ENCODE results near the gene FRAT1. TPM values are rescaled to one million over a fixed set of nuclear protein-coding genes. Genes with fewer than 3 reads are reported as not detected.
A peak's percentile ranks its signal among the peaks of the same experiment; 100 is the strongest.
"Not testable (repeated sequence)": the region's sequence is repeated elsewhere in the genome, so short reads cannot be mapped to it uniquely, and the experiment has no call there.

The FRAT1 gene
- polyA plus RNA-seq, 1 experiment: 1.1 TPM

DNA sequence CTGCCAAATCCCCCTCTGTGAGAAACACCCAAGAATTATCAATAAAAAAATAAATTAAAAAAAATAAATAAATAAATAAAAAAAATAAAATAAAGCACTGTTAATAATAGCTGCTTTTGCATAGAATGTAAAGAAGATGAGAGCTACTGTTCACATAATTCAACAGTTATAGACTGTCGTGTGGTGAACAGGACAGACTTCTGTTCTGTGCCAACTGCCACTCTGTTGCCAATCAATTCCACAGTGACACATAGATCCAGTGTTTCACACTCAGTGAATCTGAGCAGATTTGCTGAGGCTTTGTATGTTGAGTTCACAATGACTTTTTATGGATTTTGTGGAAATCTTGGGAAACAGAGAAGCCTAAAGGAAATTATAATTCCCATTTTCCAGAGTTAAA lies 41.5 kb upstream of the FRAT1 start:
- Histone ChIP-seq H3K27ac (ENCODE audit: low read depth, low read length) (no peak overlapping the region), H3K27me3 (ENCODE audit: control insufficient read depth, insufficient read depth, low read length) (no peaks in the 10 kb centered on the region), H3K4me3 (ENCODE audit: low read depth, low read length) (no peak overlapping the region), H3K9me3 (ENCODE audit: control insufficient read depth, insufficient read depth, low read length) (no peaks in the 10 kb centered on the region)
- DNase-seq (ENCODE audit: low read depth, low spot score): no peak
- TF ChIP-seq, protein P1, sequence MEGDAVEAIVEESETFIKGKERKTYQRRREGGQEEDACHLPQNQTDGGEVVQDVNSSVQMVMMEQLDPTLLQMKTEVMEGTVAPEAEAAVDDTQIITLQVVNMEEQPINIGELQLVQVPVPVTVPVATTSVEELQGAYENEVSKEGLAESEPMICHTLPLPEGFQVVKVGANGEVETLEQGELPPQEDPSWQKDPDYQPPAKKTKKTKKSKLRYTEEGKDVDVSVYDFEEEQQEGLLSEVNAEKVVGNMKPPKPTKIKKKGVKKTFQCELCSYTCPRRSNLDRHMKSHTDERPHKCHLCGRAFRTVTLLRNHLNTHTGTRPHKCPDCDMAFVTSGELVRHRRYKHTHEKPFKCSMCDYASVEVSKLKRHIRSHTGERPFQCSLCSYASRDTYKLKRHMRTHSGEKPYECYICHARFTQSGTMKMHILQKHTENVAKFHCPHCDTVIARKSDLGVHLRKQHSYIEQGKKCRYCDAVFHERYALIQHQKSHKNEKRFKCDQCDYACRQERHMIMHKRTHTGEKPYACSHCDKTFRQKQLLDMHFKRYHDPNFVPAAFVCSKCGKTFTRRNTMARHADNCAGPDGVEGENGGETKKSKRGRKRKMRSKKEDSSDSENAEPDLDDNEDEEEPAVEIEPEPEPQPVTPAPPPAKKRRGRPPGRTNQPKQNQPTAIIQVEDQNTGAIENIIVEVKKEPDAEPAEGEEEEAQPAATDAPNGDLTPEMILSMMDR (IDR thresholded peaks at IDR 0.05; ENCODE audit: low read depth, low read length): no peak
- ChIA-PET CTCF (interaction anchor here (0.8 to 3.1 kb wide), 18 partner anchors 8 to 204 kb away, joined by 3 to 39 read pairs (median 13); partner anchors contain the start of genes ARHGAP19, FRAT1 and FRAT2), POLR2A (no interaction called here)

- POLR2A ChIA-PET: interaction anchor here (1.3 to 1.9 kb wide), 3 partner anchors 14 to 54 kb away, joined by 4 to 9 read pairs (median 8); partner anchors contain the start of genes ARHGAP19 and FRAT1
- TF ChIP-seq, protein P1 (IDR thresholded peaks at IDR 0.05; ENCODE audit: low read depth, low read length): peak; percentile 60
- H3K4me3 ChIP-seq (ENCODE audit: low read depth, low read length): no peak overlapping the region
- DNase-seq (ENCODE audit: low read depth, low spot score): peak; percentile 79
- CTCF ChIA-PET: interaction anchor here (0.5 to 3.1 kb wide), 38 partner anchors 8 to 321 kb away, joined by 3 to 39 read pairs (median 6); partner anchors contain the start of genes ARHGAP19, FRAT1 and FRAT2
- no peaks in the 10 kb centered on the region for H3K27me3 ChIP-seq (ENCODE audit: control insufficient read depth, insufficient read depth, low read length)
- no peak overlapping the region for H3K27ac ChIP-seq (ENCODE audit: low read depth, low read length)
- no peaks in the 10 kb centered on the region for H3K9me3 ChIP-seq (ENCODE audit: control insufficient read depth, insufficient read depth, low read length)
These were observed 40.5 kb upstream of the FRAT1 start for GRCh38 chr10:97278491-97278989.

GRCh38 chr10:97279121-97279815 lies 39.8 kb upstream of the FRAT1 start:
- CTCF ChIA-PET: interaction anchor here (0.6 to 3.1 kb wide), 35 partner anchors 8 to 322 kb away, joined by 3 to 39 read pairs (median 6); partner anchors contain the start of genes ARHGAP19, FRAT1 and FRAT2
- Histone ChIP-seq H3K27me3 (ENCODE audit: control insufficient read depth, insufficient read depth, low read length) (no peaks in the 10 kb centered on the region), H3K4me3 (ENCODE audit: low read depth, low read length) (no peak overlapping the region), H3K27ac (ENCODE audit: low read depth, low read length) (peak overlapping the region; percentile 31), H3K9me3 (ENCODE audit: control insufficient read depth, insufficient read depth, low read length) (no peaks in the 10 kb centered on the region)
- TF ChIP-seq, protein P1 (IDR thresholded peaks at IDR 0.05; ENCODE audit: low read depth, low read length): no peak
- DNase-seq (ENCODE audit: low read depth, low spot score): no peak
- POLR2A ChIA-PET: interaction anchor here (0.5 to 1.9 kb wide), 4 partner anchors 9 to 54 kb away, joined by 4 to 9 read pairs (median 7); partner anchors contain the start of genes ARHGAP19 and FRAT1

DNA sequence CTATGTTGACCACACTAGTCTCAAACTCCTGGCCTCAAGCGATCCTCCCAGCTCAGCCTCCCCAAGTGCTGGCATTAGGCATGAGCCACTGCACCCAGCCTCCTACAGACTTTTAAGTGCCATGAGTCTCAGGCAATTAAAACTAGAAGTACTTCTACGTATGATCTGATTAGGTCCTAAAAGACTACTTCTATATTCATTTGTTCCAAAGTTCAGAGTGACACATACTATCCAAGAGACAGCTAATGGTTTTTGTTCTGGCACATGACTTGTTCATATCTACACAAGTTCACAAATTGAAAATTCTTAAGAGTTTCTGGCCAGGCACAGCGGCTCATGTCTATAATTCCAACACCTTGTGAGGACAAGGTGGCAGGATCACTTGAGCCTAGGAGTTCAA lies 38.3 kb upstream of the FRAT1 start:
- TF ChIP-seq, protein P1 (IDR thresholded peaks at IDR 0.05; ENCODE audit: low read depth, low read length): no peak
- CTCF ChIA-PET: no interaction called here
- Histone ChIP-seq H3K27ac (ENCODE audit: low read depth, low read length) (no peak overlapping the region), H3K27me3 (ENCODE audit: control insufficient read depth, insufficient read depth, low read length) (no peaks in the 10 kb centered on the region), H3K9me3 (ENCODE audit: control insufficient read depth, insufficient read depth, low read length) (no peaks in the 10 kb centered on the region), H3K4me3 (ENCODE audit: low read depth, low read length) (no peak overlapping the region)
- POLR2A ChIA-PET: interaction anchor here (0.7 kb wide), 1 partner anchor 60 kb away, joined by 3 read pairs; no protein-coding TSS in a partner anchor
- DNase-seq (ENCODE audit: low read depth, low spot score): no peak

DNA sequence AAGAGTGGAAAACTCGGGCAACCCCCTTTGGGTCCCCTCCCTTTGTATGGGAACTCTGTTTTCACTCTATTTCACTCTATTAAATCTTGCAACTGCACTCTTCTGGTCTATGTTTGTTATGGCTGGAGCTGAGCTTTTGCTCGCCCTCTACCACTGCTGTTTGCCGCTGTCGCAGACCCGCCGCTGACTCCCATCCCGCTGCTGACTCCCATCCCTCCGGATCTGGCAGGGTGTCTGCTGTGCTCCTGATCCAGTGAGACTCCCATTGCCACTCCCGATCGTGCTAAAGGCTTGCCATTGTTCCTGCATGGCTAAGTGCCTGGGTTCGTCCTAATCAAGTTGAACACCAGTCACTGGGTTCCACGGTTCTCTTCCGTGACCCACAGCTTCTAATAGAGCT lies 29.0 kb upstream of the FRAT1 start:
- H3K9me3 ChIP-seq (ENCODE audit: control insufficient read depth, insufficient read depth, low read length); H3K4me3 ChIP-seq (ENCODE audit: low read depth, low read length); H3K27ac ChIP-seq (ENCODE audit: low read depth, low read length); POLR2A ChIA-PET; H3K27me3 ChIP-seq (ENCODE audit: control insufficient read depth, insufficient read depth, low read length); DNase-seq (ENCODE audit: low read depth, low spot score): not testable (repeated sequence)
- CTCF ChIA-PET: interaction anchor here (5.2 kb wide), 1 partner anchor 11 kb away, joined by 39 read pairs; no protein-coding TSS in a partner anchor

DNA sequence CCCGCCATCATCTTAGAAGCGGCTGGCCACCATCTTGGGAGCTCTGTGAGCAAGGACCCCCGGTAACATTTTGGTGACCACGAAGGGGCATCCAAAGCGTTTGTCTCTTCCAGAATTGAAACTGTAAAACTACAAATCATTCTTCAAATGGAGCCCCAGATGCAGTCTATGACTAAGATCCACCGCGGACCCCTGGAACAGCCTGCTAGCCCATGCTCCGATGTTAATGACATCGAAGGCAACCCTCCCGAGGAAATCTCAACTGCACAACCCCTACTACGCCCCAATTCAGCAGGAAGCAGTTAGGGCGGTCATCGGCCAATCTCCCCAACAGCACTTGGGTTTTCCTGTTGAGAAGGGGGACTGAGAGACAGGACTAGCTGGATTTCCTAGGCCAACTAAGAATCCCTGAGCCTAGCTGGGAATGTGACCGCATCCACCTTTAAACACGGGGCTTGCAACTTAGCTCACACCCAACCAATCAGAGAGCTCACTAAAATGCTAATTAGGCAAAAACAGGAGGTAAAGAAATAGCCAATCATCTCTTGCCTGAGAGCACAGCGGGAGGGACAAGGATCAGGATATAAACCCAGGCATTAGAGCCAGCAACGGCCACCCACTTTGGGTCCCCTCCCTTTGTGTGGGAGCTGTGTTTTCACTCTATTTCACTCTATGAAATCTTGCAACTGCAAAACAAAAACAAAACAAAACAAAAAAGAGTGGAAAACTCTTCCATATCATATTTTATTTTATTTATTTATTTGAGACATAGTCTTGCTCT lies 28.3 kb upstream of the FRAT1 start:
- POLR2A ChIA-PET: interaction anchor here (0.7 kb wide), 1 partner anchor 332 kb away, joined by 3 read pairs; no protein-coding TSS in a partner anchor
- not testable (repeated sequence) for DNase-seq (ENCODE audit: low read depth, low spot score); H3K27ac ChIP-seq (ENCODE audit: low read depth, low read length); H3K27me3 ChIP-seq (ENCODE audit: control insufficient read depth, insufficient read depth, low read length); H3K9me3 ChIP-seq (ENCODE audit: control insufficient read depth, insufficient read depth, low read length)
- H3K4me3 ChIP-seq (ENCODE audit: low read depth, low read length): peak overlapping the region; percentile 83
- CTCF ChIA-PET: interaction anchor here (0.8 to 5.2 kb wide), 2 partner anchors 12 to 218 kb away, joined by 3 to 39 read pairs; no protein-coding TSS in a partner anchor
